Retinal pigment epithelial cell (primary cell): ENCODE measurements around the gene RHOT1.
A peak's percentile ranks its signal among the peaks of the same experiment; 100 is the strongest.

ENCODE experiments used
- DNase-seq: peaks from one replicate; pipeline ENCODE4 v3.0.0-alpha.2; 2010; ENCODE audit warnings: low read depth
- H3K4me3 ChIP-seq: 2 replicates; pipeline ENCODE4 v1.5.1; 2011; ENCODE audit warnings: mild to moderate bottlenecking, low read length, control low read depth, moderate library complexity
- TF ChIP-seq, protein P1 (sequence below): conservative IDR thresholded peaks from 2 replicates; pipeline ENCODE4 v1.5.1; 2011; ENCODE audit warnings: low read depth, low read length, control low read depth, inconsistent platforms

Gene RHOT1

DNA sequence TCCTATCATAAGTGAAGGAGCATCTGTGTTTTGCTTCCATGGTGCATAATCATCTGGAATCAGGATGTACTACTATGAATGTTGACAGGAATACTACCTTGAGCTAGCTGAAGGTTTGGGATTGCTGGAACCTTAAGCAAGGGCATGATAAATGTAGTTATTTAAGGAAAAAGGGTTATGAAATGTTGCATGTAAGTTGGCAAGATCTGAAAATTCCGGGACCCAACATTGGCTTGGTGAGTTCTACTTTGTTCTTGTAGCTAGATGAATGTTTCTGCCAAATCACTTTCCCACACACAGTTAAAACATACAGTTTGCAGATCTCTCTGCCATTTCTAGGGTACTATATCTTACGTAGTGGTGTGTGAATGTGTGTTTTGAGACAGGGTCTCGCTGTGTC, 13.6 kb downstream of the RHOT1 start:
- H3K4me3 ChIP-seq = no peak overlapping the region
- TF ChIP-seq, protein P1, sequence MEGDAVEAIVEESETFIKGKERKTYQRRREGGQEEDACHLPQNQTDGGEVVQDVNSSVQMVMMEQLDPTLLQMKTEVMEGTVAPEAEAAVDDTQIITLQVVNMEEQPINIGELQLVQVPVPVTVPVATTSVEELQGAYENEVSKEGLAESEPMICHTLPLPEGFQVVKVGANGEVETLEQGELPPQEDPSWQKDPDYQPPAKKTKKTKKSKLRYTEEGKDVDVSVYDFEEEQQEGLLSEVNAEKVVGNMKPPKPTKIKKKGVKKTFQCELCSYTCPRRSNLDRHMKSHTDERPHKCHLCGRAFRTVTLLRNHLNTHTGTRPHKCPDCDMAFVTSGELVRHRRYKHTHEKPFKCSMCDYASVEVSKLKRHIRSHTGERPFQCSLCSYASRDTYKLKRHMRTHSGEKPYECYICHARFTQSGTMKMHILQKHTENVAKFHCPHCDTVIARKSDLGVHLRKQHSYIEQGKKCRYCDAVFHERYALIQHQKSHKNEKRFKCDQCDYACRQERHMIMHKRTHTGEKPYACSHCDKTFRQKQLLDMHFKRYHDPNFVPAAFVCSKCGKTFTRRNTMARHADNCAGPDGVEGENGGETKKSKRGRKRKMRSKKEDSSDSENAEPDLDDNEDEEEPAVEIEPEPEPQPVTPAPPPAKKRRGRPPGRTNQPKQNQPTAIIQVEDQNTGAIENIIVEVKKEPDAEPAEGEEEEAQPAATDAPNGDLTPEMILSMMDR = no peak
- DNase-seq = no peak

DNA sequence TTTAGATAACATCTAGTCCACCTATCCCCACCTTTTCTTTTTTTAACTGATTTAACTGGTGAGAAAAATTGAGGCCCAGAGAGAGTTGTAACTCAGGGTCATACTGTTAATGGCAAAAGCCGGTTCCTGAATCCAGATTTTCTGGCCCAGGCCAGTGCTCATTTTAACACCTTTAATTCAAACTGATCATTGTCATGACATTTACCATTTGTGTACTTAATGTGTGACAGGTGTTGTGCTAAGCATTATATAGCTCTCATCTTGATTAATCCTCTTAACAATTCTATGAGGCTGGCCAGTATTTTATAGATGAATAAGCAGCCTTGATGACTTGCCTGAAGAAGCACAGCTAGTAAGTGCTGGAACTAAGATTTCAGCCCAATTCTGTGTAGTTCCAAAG, 14.4 kb downstream of the RHOT1 start:
- TF ChIP-seq, protein P1 = no peak

DNA sequence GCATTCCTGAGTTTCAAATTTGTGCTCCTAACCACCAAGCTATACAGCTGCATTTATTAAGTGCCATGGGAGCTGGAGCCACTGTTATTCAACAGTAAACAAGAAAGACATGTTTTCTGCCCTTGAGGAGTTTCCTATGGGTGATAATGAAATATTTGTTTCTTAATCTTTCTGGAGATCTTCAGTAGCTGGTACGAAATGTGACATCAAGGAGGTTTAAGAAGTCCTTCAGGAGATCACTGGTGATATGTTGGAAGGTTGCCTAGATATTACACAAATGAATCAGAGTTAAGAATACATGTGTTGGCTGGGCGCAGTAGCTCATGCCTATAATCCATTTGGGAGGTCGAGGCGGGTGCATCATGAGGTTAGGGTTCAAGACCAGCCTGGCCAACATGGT, 14.9 kb downstream of the RHOT1 start:
- DNase-seq = peak; percentile 92
- TF ChIP-seq, protein P1 = no peak

More for the DNA sequence above, 14.4 kb downstream of the RHOT1 start:
- DNase-seq = no peak
- no peak overlapping the region for H3K4me3 ChIP-seq

DNA sequence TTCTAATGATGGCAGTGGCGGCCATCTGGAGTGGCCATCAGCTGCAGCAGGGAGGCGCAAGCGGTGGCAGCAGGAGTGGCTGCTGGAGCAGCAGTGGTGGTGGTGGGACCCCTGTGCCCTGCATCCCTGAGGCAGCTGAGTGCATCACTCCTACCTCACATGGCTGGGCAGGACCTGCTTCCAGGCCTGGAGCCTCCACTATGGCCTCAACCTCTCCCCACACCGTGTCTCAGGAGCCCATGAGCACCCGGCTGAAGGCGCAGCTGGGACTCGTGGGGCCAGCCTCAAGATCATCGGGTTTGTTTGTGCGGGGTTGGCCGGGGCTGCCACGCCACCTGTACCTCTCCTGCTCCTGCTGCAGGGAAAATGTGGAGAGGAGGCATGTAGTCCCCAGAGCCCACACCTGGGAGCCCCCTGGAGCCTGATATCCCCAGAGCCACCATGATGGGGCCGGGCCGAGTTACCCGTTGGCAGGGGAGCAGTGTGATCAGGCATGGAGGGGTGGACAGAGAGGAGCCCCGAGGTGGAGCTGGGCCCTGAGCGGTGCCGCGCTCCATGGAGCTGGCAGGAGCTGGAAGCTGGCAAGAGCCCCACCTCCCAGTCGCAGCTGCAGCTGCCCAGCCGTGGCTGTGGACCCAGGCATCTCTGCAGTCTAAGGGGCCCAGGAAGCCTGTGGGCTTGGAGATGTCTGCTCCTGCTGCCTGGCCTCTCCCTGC, 16.7 kb downstream of the RHOT1 start:
- TF ChIP-seq, protein P1 = no peak
- DNase-seq = no peak
- no peak overlapping the region for H3K4me3 ChIP-seq

More for the DNA sequence above, 14.9 kb downstream of the RHOT1 start:
- no peak overlapping the region for H3K4me3 ChIP-seq

DNA sequence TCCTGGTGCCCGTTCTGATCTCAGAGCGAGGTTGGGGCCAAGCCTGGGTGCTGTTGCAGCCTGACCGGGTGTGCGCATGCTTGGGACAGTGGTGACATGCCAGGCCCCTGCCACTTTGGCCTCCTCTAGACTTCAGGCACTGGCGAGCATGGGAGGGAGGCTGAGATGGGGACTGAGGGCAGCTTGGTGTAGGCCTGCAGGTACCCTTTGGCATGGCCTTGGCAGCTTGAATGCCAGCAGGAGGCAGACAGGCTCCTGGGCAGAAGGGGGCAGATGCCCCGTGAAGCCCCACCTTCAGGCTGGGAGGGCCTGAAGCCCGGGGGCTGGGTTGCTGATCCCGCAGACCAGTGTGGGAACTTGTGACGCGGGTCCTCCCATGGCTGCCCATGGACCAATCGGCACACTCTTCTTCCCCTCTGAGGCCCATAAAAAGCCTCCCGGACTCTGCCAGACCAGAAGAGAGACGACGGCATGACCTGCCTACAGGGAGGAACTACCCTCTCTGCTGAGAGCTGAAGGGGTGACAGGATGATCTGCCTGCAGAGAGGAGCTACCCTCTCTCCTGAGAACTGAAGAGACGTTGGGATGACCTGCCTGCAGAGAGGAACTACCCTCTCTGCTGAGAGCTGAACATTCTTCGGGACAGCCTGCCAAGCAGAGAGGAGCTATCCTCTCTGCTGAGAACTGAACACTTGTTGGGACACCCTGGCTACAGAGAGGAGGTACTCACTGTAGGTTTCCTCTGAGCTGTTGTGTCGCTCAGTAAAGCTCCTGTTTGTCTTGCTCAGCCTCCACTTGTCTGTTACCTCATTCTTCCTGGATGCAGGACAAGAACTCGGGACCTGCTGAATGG, 17.5 kb downstream of the RHOT1 start:
- DNase-seq = no peak
- no peak overlapping the region for H3K4me3 ChIP-seq
- TF ChIP-seq, protein P1 = no peak

DNA sequence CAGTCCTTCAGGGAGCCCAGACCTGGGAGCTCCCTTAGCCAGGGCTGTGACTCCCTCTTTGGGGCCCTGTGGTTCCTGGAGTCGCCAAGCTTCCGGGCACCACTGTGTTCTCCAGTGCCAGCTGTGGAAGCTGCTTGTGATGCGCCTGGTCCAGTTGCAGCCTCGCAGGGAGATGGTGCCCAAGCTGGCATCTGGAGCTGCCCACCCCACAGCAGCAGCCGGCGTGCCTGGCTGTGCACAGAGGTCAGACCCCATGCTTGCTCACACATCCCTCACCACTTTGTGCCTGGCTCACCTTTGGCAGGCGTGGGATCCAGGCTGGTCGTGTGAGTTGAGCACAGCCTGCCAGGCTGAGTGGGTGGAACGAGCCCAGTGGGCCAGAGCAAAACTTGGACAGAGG, 18.2 kb downstream of the RHOT1 start:
- TF ChIP-seq, protein P1 = no peak
- no peak for DNase-seq
- H3K4me3 ChIP-seq = no peak overlapping the region
